ENCODE measurements around the gene YES1. TPM values are rescaled to one million over a fixed set of nuclear protein-coding genes. Genes with fewer than 3 reads are reported as not detected.

YES1 gene
- total and polyA plus RNA-seq, 2 of the 13 experiments (the other 11 are each of a cell fraction or from before 2014, with no cell fraction given) = 17.2 to 70.8 TPM

- in situ Hi-C loops (cut with HindIII; ENCODE audit: extremely low pct_ligation_motif_present, low pct_unique_long_range_greater_than_20kb) = no loop called here
- H3K27me3 ChIP-seq (ENCODE audit: control insufficient read depth in 1 of 2, insufficient read depth in 2 of 2, low read length in 2 of 2) = no peaks in the 10 kb centered on the region
- peaks cover 40% of the 10 kb centered on the region for H3K4me1 ChIP-seq (ENCODE audit: insufficient read depth, low read length)
- BruUV-seq (replicated peaks) = no TSS peak
- no peak overlapping the region for H3K9ac ChIP-seq (ENCODE audit: insufficient read depth, low read depth, low read length)
- no peak overlapping the region for H3K27ac ChIP-seq (ENCODE audit: extremely low read length, insufficient read depth, low read length)
- ATAC-seq = no peak
- peaks cover 54% of the 10 kb centered on the region for H3K79me2 ChIP-seq (ENCODE audit: insufficient read depth, low read length)
- no peaks in the 10 kb centered on the region for H3K36me3 ChIP-seq (replicated peaks in 1 of 2; ENCODE audit: control insufficient read depth in 1 of 2, insufficient read depth in 2 of 2, low read length in 2 of 2)
- H4K20me1 ChIP-seq (ENCODE audit: insufficient read depth, low read length) = no peaks in the 10 kb centered on the region
- no peak for FAIRE-seq
- 100% methylated on average over 1 of the region's 1 CpG for WGBS (ENCODE audit: low lambda C conversion rate)
- H2AFZ ChIP-seq (ENCODE audit: low read length) = no peak overlapping the region
- CTCF ChIA-PET (ENCODE audit: low intra/inter-chr PET ratio, low total read pairs) = no interaction called here
- DNase-seq (ENCODE audit: low spot score) = no peak
- TF ChIP-seq TGIF2 (CRISPR knock-in tag; IDR thresholded peaks at IDR 0.05) (no peak), ZSCAN29 (CRISPR knock-in tag; conservative IDR thresholded peaks at IDR 0.05) (no peak), NFE2L1 (CRISPR knock-in tag; IDR thresholded peaks at IDR 0.05; ENCODE audit: borderline replicate concordance) (no peak), HOXA5 (CRISPR knock-in tag; IDR thresholded peaks at IDR 0.05) (no peak), ZNF121 (CRISPR knock-in tag; IDR thresholded peaks at IDR 0.05) (no peak), ZNF572 (CRISPR knock-in tag; IDR thresholded peaks at IDR 0.05) (no peak), STAT6 (CRISPR knock-in tag; IDR thresholded peaks at IDR 0.05; ENCODE audit: borderline replicate concordance) (no peak), KDM5B (CRISPR knock-in tag; IDR thresholded peaks at IDR 0.05; ENCODE audit: borderline replicate concordance) (no peak), AGO1 (IDR thresholded peaks at IDR 0.05; ENCODE audit: low read depth, low read length, poor library complexity, severe bottlenecking) (no peak), ZFY (CRISPR knock-in tag; IDR thresholded peaks at IDR 0.05) (no peak), ZBTB1 (CRISPR knock-in tag; IDR thresholded peaks at IDR 0.05; ENCODE audit: borderline replicate concordance) (no peak), ZNF598 (CRISPR knock-in tag; IDR thresholded peaks at IDR 0.05; ENCODE audit: borderline replicate concordance) (no peak)
- POLR2A ChIA-PET = no interaction called here
- intact Hi-C loops (cut with micrococcal nuclease; ENCODE audit: unreplicated experiment) = no loop called here
- H3K4me2 ChIP-seq (ENCODE audit: low read depth, low read length) = no peak overlapping the region
- H3K9me3 ChIP-seq (ENCODE audit: low read length) = no peaks in the 10 kb centered on the region
- H3K4me3 ChIP-seq (replicated peaks in 1 of 3; ENCODE audit: insufficient read depth in 1 of 3, low read depth in 2 of 3, low read length in 3 of 3) = no peak overlapping the region
Observed at GRCh38 chr18:766550-766860, 45.5 kb downstream of the YES1 start.

Data from HepG2 (cell line).